Measurements from ENCODE around the gene MAMDC2. TPM values are rescaled to one million over a fixed set of nuclear protein-coding genes. Genes with fewer than 3 reads are reported as not detected.

Gene MAMDC2
- polyA plus RNA-seq, 2 of the 4 experiments (the other 2 are of a cell fraction), result 0.30 to 0.34 TPM

- Histone ChIP-seq H3K4me3 (no peak overlapping the region), H3K9me3 (no peaks in the 10 kb centered on the region), H3K4me2 (no peak overlapping the region), H3K4me1 (no peaks in the 10 kb centered on the region), H3K27ac (no peak overlapping the region)
- FAIRE-seq (no peak), DNase-seq (ENCODE audit: low read depth in 1 of 2, low spot score in 1 of 2) (no peak), ATAC-seq (no peak)
- 25% methylated on average over 2 of the region's 2 CpGs for WGBS (ENCODE audit: missing lambda C conversion rate)
- TF ChIP-seq ZSCAN20 (CRISPR knock-in tag; IDR thresholded peaks at IDR 0.05), result no peak
- TF ChIP-seq NPAS2 (CRISPR knock-in tag; IDR thresholded peaks at IDR 0.05; ENCODE audit: borderline replicate concordance), result no peak
- no peak for TF ChIP-seq RNF2 (IDR thresholded peaks at IDR 0.05; ENCODE audit: borderline replicate concordance, low read depth)
- no peak for TF ChIP-seq FOSB (CRISPR knock-in tag; IDR thresholded peaks at IDR 0.05)
- TF ChIP-seq, protein P1, sequence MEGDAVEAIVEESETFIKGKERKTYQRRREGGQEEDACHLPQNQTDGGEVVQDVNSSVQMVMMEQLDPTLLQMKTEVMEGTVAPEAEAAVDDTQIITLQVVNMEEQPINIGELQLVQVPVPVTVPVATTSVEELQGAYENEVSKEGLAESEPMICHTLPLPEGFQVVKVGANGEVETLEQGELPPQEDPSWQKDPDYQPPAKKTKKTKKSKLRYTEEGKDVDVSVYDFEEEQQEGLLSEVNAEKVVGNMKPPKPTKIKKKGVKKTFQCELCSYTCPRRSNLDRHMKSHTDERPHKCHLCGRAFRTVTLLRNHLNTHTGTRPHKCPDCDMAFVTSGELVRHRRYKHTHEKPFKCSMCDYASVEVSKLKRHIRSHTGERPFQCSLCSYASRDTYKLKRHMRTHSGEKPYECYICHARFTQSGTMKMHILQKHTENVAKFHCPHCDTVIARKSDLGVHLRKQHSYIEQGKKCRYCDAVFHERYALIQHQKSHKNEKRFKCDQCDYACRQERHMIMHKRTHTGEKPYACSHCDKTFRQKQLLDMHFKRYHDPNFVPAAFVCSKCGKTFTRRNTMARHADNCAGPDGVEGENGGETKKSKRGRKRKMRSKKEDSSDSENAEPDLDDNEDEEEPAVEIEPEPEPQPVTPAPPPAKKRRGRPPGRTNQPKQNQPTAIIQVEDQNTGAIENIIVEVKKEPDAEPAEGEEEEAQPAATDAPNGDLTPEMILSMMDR (IDR thresholded peaks at IDR 0.05), result no peak
- TF ChIP-seq JUNB (IDR thresholded peaks at IDR 0.05), result no peak
- no peak for TF ChIP-seq HES2 (IDR thresholded peaks at IDR 0.05)
- TF ChIP-seq RFX5 (IDR thresholded peaks at IDR 0.05), result no peak
- TF ChIP-seq CHD2 (IDR thresholded peaks at IDR 0.05; ENCODE audit: low read length, partially characterized antibody), result no peak
- TF ChIP-seq FOSL2 (IDR thresholded peaks at IDR 0.05), result no peak
- no peak for TF ChIP-seq FOSL2 (CRISPR knock-in tag; IDR thresholded peaks at IDR 0.05)
- TF ChIP-seq MAZ (IDR thresholded peaks at IDR 0.05; ENCODE audit: borderline replicate concordance, low read depth, low read length), result no peak
- TF ChIP-seq PBX3 (IDR thresholded peaks at IDR 0.05), result no peak
- TF ChIP-seq ELK1 (IDR thresholded peaks at IDR 0.05; ENCODE audit: low read depth, low read length), result no peak
- ChIA-PET CTCF (interaction anchor here (0.7 kb wide), 1 partner anchor 13 kb away, joined by 3 read pairs; no protein-coding TSS in a partner anchor), POLR2A (no interaction called here)
Measured at GRCh38 chr9:69996967-69997366, 46.7 kb upstream of the MAMDC2 start.

GRCh38 chr9:69997524-69997923, 46.1 kb upstream of the MAMDC2 start:
- DNase-seq (ENCODE audit: low read depth in 1 of 2, low spot score in 1 of 2), result no peak
- H3K9me3 ChIP-seq, result no peaks in the 10 kb centered on the region
- no peak for ATAC-seq
- ChIA-PET CTCF (interaction anchor here (0.7 to 1.0 kb wide), 2 partner anchors 14 to 30 kb away, joined by 3 read pairs; no protein-coding TSS in a partner anchor), POLR2A (no interaction called here)
- 36% methylated on average over 2 of the region's 2 CpGs for WGBS (ENCODE audit: missing lambda C conversion rate)
- no peaks in the 10 kb centered on the region for H3K4me1 ChIP-seq
- H3K27ac ChIP-seq, result no peak overlapping the region
- TF ChIP-seq RFX5 (IDR thresholded peaks at IDR 0.05), result no peak
- TF ChIP-seq E2F6 (IDR thresholded peaks at IDR 0.05; ENCODE audit: borderline replicate concordance, low read depth), result no peak
- no peak for TF ChIP-seq EHMT2 (IDR thresholded peaks at IDR 0.05; ENCODE audit: low read depth)
- TF ChIP-seq CBX2 (IDR thresholded peaks at IDR 0.05; ENCODE audit: borderline replicate concordance, low read depth), result no peak
- TF ChIP-seq SMC3 (IDR thresholded peaks at IDR 0.05), result no peak
- no peak for TF ChIP-seq CEBPB (IDR thresholded peaks at IDR 0.05)
- TF ChIP-seq ESRRA (IDR thresholded peaks at IDR 0.05; ENCODE audit: borderline replicate concordance, low read length), result no peak
- TF ChIP-seq HDAC2 (IDR thresholded peaks at IDR 0.05), result no peak
- TF ChIP-seq, protein P2, sequence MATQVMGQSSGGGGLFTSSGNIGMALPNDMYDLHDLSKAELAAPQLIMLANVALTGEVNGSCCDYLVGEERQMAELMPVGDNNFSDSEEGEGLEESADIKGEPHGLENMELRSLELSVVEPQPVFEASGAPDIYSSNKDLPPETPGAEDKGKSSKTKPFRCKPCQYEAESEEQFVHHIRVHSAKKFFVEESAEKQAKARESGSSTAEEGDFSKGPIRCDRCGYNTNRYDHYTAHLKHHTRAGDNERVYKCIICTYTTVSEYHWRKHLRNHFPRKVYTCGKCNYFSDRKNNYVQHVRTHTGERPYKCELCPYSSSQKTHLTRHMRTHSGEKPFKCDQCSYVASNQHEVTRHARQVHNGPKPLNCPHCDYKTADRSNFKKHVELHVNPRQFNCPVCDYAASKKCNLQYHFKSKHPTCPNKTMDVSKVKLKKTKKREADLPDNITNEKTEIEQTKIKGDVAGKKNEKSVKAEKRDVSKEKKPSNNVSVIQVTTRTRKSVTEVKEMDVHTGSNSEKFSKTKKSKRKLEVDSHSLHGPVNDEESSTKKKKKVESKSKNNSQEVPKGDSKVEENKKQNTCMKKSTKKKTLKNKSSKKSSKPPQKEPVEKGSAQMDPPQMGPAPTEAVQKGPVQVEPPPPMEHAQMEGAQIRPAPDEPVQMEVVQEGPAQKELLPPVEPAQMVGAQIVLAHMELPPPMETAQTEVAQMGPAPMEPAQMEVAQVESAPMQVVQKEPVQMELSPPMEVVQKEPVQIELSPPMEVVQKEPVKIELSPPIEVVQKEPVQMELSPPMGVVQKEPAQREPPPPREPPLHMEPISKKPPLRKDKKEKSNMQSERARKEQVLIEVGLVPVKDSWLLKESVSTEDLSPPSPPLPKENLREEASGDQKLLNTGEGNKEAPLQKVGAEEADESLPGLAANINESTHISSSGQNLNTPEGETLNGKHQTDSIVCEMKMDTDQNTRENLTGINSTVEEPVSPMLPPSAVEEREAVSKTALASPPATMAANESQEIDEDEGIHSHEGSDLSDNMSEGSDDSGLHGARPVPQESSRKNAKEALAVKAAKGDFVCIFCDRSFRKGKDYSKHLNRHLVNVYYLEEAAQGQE (IDR thresholded peaks at IDR 0.05), result no peak
- no peak for TF ChIP-seq ZSCAN20 (CRISPR knock-in tag; IDR thresholded peaks at IDR 0.05)
- TF ChIP-seq NR3C1 (IDR thresholded peaks at IDR 0.05), result no peak
- TF ChIP-seq NPAS2 (CRISPR knock-in tag; IDR thresholded peaks at IDR 0.05; ENCODE audit: borderline replicate concordance), result no peak
- TF ChIP-seq BHLHE40 (IDR thresholded peaks at IDR 0.05; ENCODE audit: low read depth, low read length), result no peak
- TF ChIP-seq CHD2 (IDR thresholded peaks at IDR 0.05; ENCODE audit: low read length, partially characterized antibody), result no peak
- no peak for TF ChIP-seq ZNF302 (CRISPR knock-in tag; IDR thresholded peaks at IDR 0.05)
- no peak for TF ChIP-seq PBX3 (IDR thresholded peaks at IDR 0.05)
- H3K4me3 ChIP-seq, result no peak overlapping the region
- FAIRE-seq, result no peak
- no peak overlapping the region for H3K4me2 ChIP-seq
